ENCODE measurements around the gene MOBP.

MOBP gene

DNA sequence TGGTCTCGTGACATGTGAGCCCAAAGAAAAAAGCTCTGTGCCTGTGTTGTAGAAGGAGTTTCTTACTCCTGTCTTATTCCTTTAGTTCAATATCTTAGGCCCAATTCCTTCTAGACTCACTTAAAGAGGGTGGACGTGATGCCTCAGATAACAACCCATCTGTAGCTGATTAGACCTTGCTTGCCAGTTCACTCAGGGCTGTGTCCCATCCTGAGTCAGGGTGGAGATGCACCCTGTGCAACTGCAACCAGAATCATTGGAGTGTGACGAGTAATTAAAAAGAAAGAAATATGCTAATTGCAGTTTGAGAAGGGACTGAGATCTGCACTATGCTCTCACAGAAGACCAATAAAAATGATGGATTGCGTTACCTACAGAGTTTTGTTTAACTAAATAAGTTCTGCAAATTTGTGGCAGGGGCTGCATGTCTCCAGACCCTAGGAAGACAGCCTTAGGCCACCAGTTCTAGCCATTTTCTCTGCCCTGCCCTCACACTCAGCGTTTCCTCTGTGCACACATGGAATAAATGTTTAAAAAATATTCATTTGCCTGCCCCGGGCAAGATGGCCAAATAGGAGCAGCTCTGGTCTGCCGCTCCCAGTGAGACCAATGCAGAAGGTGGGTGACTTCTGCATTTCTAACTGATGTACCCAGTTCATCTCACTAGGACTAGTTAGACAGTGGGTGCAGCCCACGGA, 83.0 kb downstream of the MOBP start:
- DNase-seq, result no peak
